ENCODE measurements around the gene NFIB. TPM values are rescaled to one million over a fixed set of nuclear protein-coding genes. Genes with fewer than 3 reads are reported as not detected.

NFIB gene
- total RNA-seq, 1 donor from 2014 or later, result 99.4 TPM

DNA sequence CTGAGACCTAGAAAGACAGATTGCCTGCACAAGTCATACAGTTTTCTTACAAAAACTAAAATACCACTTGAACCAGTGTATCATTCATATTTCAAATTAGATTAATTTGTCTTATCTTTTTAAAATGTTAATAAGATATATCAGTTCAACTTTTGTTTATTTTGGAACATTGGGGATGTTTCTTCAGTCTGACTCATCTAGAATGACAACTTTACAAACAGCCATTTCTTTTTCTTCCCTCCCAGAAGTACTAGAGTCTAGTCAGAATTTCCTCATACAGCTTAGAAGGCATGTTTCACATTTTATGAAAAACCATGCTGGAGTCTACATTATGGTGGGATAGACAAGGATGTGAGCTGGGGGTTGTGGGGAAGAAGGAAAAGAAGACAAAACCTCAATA lies 262.5 kb downstream of the NFIB start:
- ATAC-seq (no peak), DNase-seq (no peak)
- TF ChIP-seq, protein P1, sequence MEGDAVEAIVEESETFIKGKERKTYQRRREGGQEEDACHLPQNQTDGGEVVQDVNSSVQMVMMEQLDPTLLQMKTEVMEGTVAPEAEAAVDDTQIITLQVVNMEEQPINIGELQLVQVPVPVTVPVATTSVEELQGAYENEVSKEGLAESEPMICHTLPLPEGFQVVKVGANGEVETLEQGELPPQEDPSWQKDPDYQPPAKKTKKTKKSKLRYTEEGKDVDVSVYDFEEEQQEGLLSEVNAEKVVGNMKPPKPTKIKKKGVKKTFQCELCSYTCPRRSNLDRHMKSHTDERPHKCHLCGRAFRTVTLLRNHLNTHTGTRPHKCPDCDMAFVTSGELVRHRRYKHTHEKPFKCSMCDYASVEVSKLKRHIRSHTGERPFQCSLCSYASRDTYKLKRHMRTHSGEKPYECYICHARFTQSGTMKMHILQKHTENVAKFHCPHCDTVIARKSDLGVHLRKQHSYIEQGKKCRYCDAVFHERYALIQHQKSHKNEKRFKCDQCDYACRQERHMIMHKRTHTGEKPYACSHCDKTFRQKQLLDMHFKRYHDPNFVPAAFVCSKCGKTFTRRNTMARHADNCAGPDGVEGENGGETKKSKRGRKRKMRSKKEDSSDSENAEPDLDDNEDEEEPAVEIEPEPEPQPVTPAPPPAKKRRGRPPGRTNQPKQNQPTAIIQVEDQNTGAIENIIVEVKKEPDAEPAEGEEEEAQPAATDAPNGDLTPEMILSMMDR (IDR thresholded peaks at IDR 0.05), result no peak
- H3K4me3 ChIP-seq, result no peak overlapping the region
- H3K36me3 ChIP-seq, result no peaks in the 10 kb centered on the region
- peaks cover 5% of the 10 kb centered on the region for H3K4me1 ChIP-seq
- no peaks in the 10 kb centered on the region for H3K27me3 ChIP-seq
- intact Hi-C loops (cut with DNase I), result no loop called here
- no peak overlapping the region for H3K27ac ChIP-seq
- no peaks in the 10 kb centered on the region for H3K9me3 ChIP-seq

DNA sequence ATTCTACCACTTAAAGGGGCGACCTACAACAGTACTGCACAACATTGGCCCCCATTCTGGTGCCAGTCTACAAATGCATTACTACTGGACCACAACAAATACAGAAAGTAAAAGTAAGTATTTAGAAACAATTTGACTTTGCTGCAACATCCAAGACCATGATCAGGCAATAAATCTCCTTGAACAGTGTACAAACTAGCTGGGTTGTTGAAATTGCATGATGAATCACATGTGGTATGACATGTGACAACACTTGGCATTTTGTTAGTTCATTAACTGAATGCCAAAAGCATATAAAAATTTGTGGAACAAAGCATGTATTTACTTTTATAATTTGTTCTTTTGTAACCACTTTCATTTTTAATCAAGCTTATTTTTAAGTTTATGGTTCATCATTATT lies 270.5 kb downstream of the NFIB start:
- TF ChIP-seq, protein P1 (IDR thresholded peaks at IDR 0.05), result no peak
- DNase-seq, result no peak

DNA sequence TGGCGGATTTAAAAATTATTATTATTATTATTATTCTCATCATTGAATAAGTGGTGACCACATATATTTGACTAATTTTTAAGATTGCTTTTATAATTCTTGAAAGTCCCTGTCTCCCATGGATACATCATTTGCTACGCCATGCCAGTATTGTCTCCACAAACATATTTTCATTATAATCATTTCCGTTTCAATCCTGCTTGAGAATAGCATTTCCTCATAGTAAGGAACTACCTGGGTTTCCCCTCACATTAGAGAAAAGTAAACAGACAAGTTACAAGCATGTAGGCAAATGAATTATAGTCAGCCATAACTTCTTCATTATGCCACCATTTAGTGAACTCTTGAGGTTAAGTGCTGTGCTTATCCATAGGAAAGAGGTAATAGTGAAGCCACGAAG lies 276.6 kb downstream of the NFIB start:
- TF ChIP-seq, protein P1 (IDR thresholded peaks at IDR 0.05), result no peak
- Histone ChIP-seq H3K4me3 (no peak overlapping the region), H3K4me1 (no peaks in the 10 kb centered on the region), H3K27ac (no peak overlapping the region), H3K9me3 (no peaks in the 10 kb centered on the region), H3K36me3 (no peaks in the 10 kb centered on the region), H3K27me3 (no peaks in the 10 kb centered on the region)
- no peak for ATAC-seq
- no peak for DNase-seq
- intact Hi-C loops (cut with DNase I), result no loop called here

More for the DNA sequence above, 270.5 kb downstream of the NFIB start:
- Histone ChIP-seq H3K27ac (no peak overlapping the region), H3K4me1 (no peaks in the 10 kb centered on the region), H3K9me3 (no peaks in the 10 kb centered on the region), H3K4me3 (no peak overlapping the region), H3K27me3 (no peaks in the 10 kb centered on the region), H3K36me3 (no peaks in the 10 kb centered on the region)
- no peak for ATAC-seq
- intact Hi-C loops (cut with DNase I), result no loop called here

DNA sequence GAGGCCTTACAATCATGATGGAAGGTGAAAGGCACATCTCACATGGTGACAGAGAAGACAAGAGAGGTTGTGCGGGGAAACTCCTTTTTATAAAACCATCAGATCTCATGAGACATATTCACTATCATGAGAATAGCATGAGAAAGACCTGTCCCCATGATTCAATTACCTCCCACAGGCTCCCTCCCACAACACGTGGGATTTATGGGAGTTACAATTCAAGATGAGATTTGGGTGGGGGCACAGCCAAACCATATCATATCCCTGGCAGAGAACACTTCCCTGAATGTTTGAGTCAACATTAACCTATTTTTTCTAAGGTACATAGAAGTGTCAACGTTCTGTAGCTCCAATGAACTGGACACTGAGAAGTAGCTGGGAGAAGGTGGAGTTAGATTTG lies 280.9 kb downstream of the NFIB start:
- Histone ChIP-seq H3K27ac (no peak overlapping the region), H3K9me3 (no peaks in the 10 kb centered on the region), H3K36me3 (no peaks in the 10 kb centered on the region), H3K4me3 (no peak overlapping the region), H3K4me1 (peaks cover 4% of the 10 kb centered on the region), H3K27me3 (no peaks in the 10 kb centered on the region)
- DNase-seq (no peak), ATAC-seq (no peak)
- intact Hi-C loops (cut with DNase I), result no loop called here
- TF ChIP-seq, protein P1 (IDR thresholded peaks at IDR 0.05), result no peak
